ENCODE data around the gene CCNL2.

The CCNL2 gene

DNA sequence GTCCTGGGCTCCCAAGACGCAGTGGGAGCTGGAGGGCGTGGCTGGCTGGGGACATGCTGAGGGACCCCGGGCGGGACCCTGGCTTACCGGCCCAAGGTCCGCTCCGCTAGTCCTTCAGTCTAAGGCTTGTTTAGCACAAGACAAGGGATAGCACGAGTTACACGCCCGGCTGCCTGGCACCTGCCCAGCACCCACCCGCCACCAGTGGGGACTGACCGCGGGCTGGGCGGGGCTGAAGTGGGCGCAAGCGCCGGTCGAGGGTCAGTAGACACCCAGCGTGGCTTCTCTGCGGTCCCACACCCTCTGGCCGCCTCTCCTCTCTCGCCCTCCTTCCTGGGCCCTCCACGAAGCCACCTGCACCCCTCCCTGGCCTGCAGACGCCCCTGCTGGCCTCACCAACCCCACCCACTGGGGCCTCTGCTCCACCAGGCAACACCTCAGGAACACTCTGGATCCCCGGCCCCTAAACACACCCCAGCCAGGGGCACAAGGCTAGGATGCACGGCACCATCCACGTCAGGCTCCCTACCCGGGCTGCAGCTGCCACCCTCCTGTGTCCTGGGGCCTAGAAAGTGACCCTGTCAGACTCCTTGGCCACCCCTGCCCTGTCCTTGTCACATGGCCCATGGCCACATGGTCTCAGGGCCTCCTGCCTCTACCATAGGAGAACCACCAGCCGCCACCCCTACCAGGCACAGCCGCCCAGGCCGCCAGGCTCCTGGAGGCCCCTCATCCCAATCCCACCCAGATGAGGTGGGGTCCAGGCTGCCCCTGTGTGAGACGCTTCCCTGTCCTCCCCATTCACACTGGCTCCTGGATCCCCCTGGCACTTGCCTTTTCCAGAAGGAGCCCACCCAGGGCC lies 62.0 kb downstream of the CCNL2 start:
- Histone ChIP-seq H3K4me3 (no peak overlapping the region), H3K27ac (no peak overlapping the region)

DNA sequence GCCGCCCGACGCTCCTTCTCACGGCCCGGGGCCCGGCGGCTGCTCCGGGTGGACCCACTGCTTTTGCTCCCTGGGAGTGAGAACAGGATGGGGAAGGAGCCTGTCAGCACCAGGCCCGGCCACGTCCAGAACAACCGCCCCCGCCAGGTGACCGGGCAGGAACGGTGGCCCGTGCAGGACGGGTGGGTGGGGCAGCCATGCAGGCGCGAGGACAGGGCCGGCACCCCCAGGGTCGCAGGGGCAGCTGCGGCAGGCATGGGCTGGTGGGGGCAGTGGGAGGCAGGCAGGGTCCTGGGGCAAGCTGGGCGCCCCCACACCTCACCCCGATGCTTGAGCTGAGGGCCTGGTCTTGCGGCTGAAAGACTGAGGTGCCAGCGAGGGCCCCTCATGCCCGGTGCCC lies 62.7 kb downstream of the CCNL2 start:
- no peak overlapping the region for H3K4me3 ChIP-seq
- no peak overlapping the region for H3K27ac ChIP-seq

DNA sequence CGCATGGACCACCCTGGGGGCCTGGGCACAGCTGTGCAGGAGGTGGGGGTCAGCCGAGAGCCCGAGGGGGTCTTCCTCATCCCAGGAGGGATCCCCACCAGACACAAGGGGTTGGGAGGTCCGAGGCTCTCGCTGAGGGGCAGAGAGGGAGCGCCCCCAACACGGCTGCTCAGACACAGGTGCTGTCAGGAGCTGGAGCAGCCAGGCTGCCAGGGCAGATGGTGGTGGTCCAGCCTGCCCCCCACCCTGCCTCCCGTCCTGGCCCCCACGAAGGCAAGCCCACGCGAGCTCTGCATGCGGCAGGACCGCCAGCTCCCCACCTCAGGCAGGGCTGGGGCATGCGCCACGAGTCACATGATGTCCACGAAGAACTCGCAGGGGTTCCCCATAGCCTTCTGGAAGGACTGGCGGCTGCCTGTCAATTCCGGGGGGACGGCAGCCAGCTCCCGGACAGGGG lies 63.3 kb downstream of the CCNL2 start:
- Histone ChIP-seq H3K4me3 (no peak overlapping the region), H3K27ac (no peak overlapping the region)

All from skin epidermis (tissue), 12 donors.